AG10803 (cell line): ENCODE data around the gene RAVER1.

Source experiments
- DNase-seq: peaks from one replicate; pipeline ENCODE4 v3.0.0; 2010; ENCODE audit warnings: low read depth
- H3K4me3 ChIP-seq: 2 replicates; pipeline ENCODE4 v1.5.1; 2011; ENCODE audit warnings: mild to moderate bottlenecking, low read length, control low read depth
- CTCF ChIP-seq: conservative IDR thresholded peaks from 2 replicates; pipeline ENCODE4 v1.5.1; 2011; ENCODE audit warnings: mild to moderate bottlenecking, low read length, control low read depth, inconsistent platforms

The RAVER1 gene

GRCh38 chr19:10290876-10291553 is 42.3 kb downstream of the RAVER1 start:
- no peak for TF ChIP-seq CTCF
- DNase-seq, result peak; percentile 41
- H3K4me3 ChIP-seq, result peak overlapping the region; percentile 58

GRCh38 chr19:10290357-10290875 is 42.9 kb downstream of the RAVER1 start:
- peak overlapping the region; percentile 58 for H3K4me3 ChIP-seq
- no peak for TF ChIP-seq CTCF
- DNase-seq, result no peak

- TF ChIP-seq CTCF, result no peak
- DNase-seq, result no peak
- peak within 1 kb of the TSS; percentile 58 for H3K4me3 ChIP-seq
Observed at GRCh38 chr19:10289836-10290356, 43.4 kb downstream of the RAVER1 start, which contains the start of gene ICAM5. TSS of gene ICAM5 (plus strand) at chr19:10289952. CDS start at chr19:10290044, 92 bp downstream.

GRCh38 chr19:10289167-10289835 is 44.0 kb downstream of the RAVER1 start:
- DNase-seq, result peak; percentile 33

GRCh38 chr19:10288662-10289166 is 44.6 kb downstream of the RAVER1 start:
- no peak for TF ChIP-seq CTCF
- H3K4me3 ChIP-seq, result peak overlapping the region; percentile 58
- no peak for DNase-seq

More at GRCh38 chr19:10289167-10289835, 44.0 kb downstream of the RAVER1 start:
- no peak for TF ChIP-seq CTCF
- H3K4me3 ChIP-seq, result peak overlapping the region; percentile 58

- no peak within 1 kb of the TSS for H3K4me3 ChIP-seq
- no peak for DNase-seq
- no peak for TF ChIP-seq CTCF
Observed at GRCh38 chr19:10286803-10287737, 46.3 kb downstream of the RAVER1 start, which contains the start of gene ICAM4. TSS of gene ICAM4 (plus strand) at chr19:10286955. CDS start at chr19:10287013, 58 bp downstream.
